ENCODE results near the gene PHF23.

DNA sequence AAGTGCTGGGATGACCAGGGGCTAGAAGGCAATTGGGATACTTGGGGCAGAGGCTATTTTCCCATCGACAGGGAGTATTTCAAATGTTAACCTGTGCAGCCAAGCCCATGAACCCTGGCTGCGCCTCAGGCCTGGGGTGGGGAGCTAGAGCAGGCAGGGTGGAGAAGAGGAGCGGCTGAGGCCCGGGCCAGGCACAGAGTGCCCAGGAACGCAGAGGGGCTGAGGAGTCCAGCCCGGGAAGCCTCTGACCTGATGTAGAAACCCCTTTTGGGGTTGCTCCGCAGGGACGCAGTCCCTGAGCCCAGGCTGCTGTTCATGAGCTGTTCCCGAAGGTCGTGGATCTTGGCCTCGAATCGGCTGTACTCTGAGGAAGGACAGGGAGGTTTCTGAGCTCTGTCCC lies 43.3 kb downstream of the PHF23 start:
- TF ChIP-seq EZH2 (IDR thresholded peaks at IDR 0.05; ENCODE audit: borderline replicate concordance, low read depth, low read length, poor library complexity, severe bottlenecking) (no peak), CTCF (conservative IDR thresholded peaks at IDR 0.05; ENCODE audit: low read depth, low read length) (no peak)

Data from A673 (cell line).